22Rv1 (cell line): ENCODE results near the gene PSG4.
"Not testable (repeated sequence)": the region's sequence is repeated elsewhere in the genome, so short reads cannot be mapped to it uniquely, and the experiment has no call there.

ENCODE experiments used
- CTCF ChIP-seq: fragments of 450-650 bp; IDR thresholded peaks from 2 replicates; pipeline ENCODE4 v1.5.1; 2017; ENCODE audit warnings: mild to moderate bottlenecking
- ZFX ChIP-seq: fragments of 450-650 bp; IDR thresholded peaks from 2 replicates; pipeline ENCODE4 v1.6.1; 2017; ENCODE audit warnings: antibody characterized with exemption, borderline replicate concordance

GRCh38 chr19:43201891-43202290, 3.5 kb downstream of the PSG4 start:
- TF ChIP-seq CTCF, ZFX: not testable (repeated sequence)
